ENCODE data around the gene CCDC92.

GRCh38 chr12:123889848-123890535, 82.6 kb downstream of the CCDC92 start:
- TF ChIP-seq CTCF (IDR thresholded peaks at IDR 0.05) (no peak), POLR2A (IDR thresholded peaks at IDR 0.05) (no peak)

Data from testis (tissue), 2 donors.